Mesothelial cell of epicardium (in vitro differentiated cells): ENCODE results near the gene CENPS. TPM values are rescaled to one million over a fixed set of nuclear protein-coding genes. Genes with fewer than 3 reads are reported as not detected.
A peak's percentile ranks its signal among the peaks of the same experiment; 100 is the strongest.

Experiments
- DNase-seq, 2 experiments: peaks; one replicate each; pipeline ENCODE4 v3.0.0; 2021; ENCODE audit warnings: low spot score in 2 of 2; ENCODE audit not compliant: unreplicated experiment in 2 of 2
- H3K27ac Mint-ChIP-seq: 2 replicates; pipeline ENCODE4 v1.8.0; 2021; ENCODE audit warnings: mixed read lengths
- H3K27me3 Mint-ChIP-seq: 2 replicates; pipeline ENCODE4 v1.8.0; 2021; ENCODE audit warnings: low read depth, mixed read lengths
- H3K36me3 Mint-ChIP-seq: 2 replicates; pipeline ENCODE4 v1.8.0; 2021; ENCODE audit warnings: mixed read lengths
- H3K4me1 Mint-ChIP-seq: 2 replicates; pipeline ENCODE4 v1.8.0; 2021; ENCODE audit warnings: mixed read lengths
- H3K4me3 Mint-ChIP-seq: 2 replicates; pipeline ENCODE4 v1.8.0; 2021; ENCODE audit warnings: mild to moderate bottlenecking, moderate library complexity, mixed read lengths
- H3K9me3 Mint-ChIP-seq: 2 replicates; pipeline ENCODE4 v1.8.0; 2021; ENCODE audit warnings: mixed read lengths
- total RNA-seq: library from RNA; stranded (reverse); gene quantifications from 3 replicates; pipeline ENCODE4 v1.2.1, GENCODE V29; 2021
- TF ChIP-seq, protein P1 (sequence below): fragments of 200-600 bp; sonication (generic); IDR thresholded peaks from one replicate; pipeline ENCODE4 v1.5.0; 2021; ENCODE audit warnings: antibody characterized with exemption; ENCODE audit not compliant: unreplicated experiment

The CENPS gene
- total RNA-seq, 1 donor from 2014 or later, result 12.1 TPM

GRCh38 chr1:10387677-10388386, 42.4 kb upstream of the CENPS start:
- peak overlapping the region; percentile 96 for H3K27ac Mint-ChIP-seq
- H3K9me3 Mint-ChIP-seq, result no peaks in the 10 kb centered on the region
- no peaks in the 10 kb centered on the region for H3K27me3 Mint-ChIP-seq
- H3K4me3 Mint-ChIP-seq, result peak overlapping the region; percentile 46
- DNase-seq, result no peak
- peaks cover 12% of the 10 kb centered on the region for H3K36me3 Mint-ChIP-seq
- TF ChIP-seq, protein P1, sequence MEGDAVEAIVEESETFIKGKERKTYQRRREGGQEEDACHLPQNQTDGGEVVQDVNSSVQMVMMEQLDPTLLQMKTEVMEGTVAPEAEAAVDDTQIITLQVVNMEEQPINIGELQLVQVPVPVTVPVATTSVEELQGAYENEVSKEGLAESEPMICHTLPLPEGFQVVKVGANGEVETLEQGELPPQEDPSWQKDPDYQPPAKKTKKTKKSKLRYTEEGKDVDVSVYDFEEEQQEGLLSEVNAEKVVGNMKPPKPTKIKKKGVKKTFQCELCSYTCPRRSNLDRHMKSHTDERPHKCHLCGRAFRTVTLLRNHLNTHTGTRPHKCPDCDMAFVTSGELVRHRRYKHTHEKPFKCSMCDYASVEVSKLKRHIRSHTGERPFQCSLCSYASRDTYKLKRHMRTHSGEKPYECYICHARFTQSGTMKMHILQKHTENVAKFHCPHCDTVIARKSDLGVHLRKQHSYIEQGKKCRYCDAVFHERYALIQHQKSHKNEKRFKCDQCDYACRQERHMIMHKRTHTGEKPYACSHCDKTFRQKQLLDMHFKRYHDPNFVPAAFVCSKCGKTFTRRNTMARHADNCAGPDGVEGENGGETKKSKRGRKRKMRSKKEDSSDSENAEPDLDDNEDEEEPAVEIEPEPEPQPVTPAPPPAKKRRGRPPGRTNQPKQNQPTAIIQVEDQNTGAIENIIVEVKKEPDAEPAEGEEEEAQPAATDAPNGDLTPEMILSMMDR, result no peak
- H3K4me1 Mint-ChIP-seq, result peaks cover 20% of the 10 kb centered on the region

- Mint-ChIP-seq H3K4me1 (peaks cover 20% of the 10 kb centered on the region), H3K27ac (peak overlapping the region; percentile 96), H3K36me3 (peaks cover 6% of the 10 kb centered on the region), H3K27me3 (no peaks in the 10 kb centered on the region), H3K9me3 (no peaks in the 10 kb centered on the region), H3K4me3 (no peak overlapping the region)
- DNase-seq, result no peak
- TF ChIP-seq, protein P1, result no peak
These were observed 41.9 kb upstream of the CENPS start for GRCh38 chr1:10388387-10388715.

DNA sequence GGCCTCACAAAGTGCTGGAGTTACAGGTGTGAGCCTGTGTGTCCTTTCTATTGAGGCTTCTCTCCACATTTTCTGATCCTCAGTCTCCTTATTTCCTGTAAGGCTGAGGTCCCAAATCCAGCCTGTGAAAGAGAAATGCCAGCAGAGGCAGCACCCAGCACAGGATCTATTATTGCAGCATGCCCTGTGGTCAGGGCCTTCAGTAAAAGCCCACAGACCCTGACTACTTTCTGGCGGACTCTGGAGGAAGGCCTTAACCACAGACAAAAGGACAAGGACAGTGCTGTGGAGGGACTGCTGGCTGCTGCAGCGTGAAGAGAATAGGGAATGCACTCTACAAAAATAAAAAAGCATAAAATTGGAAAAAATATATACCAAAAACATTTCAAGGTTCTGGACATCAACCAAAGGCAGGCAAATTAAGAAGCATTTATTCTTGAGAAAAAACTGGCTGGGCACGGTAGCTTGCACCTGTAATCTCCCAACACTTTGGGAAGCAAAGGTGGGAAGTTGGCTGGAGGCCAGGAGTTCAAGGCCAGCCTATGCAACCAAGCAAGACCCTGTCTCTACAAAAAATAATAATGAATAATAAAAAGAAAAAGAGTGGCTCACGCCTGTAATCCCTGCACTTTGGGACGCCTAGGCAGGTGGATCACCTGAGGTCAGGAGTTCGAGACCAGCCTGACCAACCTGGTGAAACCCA, 40.8 kb upstream of the CENPS start:
- no peaks in the 10 kb centered on the region for H3K27me3 Mint-ChIP-seq
- no peak overlapping the region for H3K4me3 Mint-ChIP-seq
- peak overlapping the region; percentile 47 for H3K27ac Mint-ChIP-seq
- H3K9me3 Mint-ChIP-seq, result peaks cover 9% of the 10 kb centered on the region
- no peak for DNase-seq
- peaks cover 20% of the 10 kb centered on the region for H3K4me1 Mint-ChIP-seq
- peaks cover 7% of the 10 kb centered on the region for H3K36me3 Mint-ChIP-seq
- TF ChIP-seq, protein P1, result no peak

DNA sequence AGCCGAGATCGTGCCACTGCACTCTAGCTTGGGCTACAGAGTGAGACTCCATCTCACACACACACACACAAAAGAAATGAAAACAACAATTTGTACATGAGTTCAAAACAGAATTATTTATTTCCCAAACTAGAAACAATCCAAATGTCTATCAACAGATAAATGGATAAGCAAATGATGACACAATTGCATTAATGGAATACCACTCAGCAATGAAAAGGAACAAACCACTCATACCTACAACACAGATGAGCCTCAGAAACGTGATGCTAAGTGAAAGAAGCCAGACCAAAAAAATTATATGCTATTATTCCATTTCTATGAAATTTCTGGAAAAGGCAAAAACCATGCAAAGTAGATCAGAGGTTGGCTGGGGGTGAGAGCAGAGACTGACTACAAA, 33.4 kb upstream of the CENPS start:
- H3K36me3 Mint-ChIP-seq, result peaks cover 10% of the 10 kb centered on the region
- H3K9me3 Mint-ChIP-seq, result peaks cover 9% of the 10 kb centered on the region
- DNase-seq, result no peak
- H3K27ac Mint-ChIP-seq, result no peak overlapping the region
- TF ChIP-seq, protein P1, result no peak
- peaks cover 23% of the 10 kb centered on the region for H3K4me1 Mint-ChIP-seq
- H3K4me3 Mint-ChIP-seq, result peak overlapping the region; percentile 16
- H3K27me3 Mint-ChIP-seq, result no peaks in the 10 kb centered on the region

DNA sequence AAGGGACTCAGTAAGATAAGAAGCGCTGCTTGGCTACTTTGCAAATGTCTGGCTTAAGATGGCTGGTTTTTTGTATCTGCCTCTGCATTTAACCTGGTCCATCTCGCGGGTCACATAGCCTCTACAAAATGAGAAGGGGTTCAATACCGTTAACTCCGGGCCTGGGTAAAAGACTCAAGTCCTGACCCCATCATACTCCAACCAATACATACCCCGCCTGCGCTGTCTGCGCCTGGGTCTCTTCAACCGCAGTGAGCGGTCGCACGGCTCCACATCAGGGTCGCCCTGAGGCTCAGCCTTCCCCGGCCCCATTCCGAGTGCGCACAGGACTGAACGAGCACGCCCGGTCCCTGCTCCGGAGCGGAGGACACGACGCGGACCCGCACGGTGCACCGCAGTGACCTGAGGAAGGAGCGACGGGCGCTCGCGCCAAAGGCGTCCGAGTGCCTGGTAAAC, 31.9 kb upstream of the CENPS start:
- Mint-ChIP-seq H3K4me1 (peaks cover 23% of the 10 kb centered on the region), H3K9me3 (peaks cover 9% of the 10 kb centered on the region), H3K27me3 (no peaks in the 10 kb centered on the region), H3K4me3 (peak overlapping the region; percentile 90), H3K27ac (peak overlapping the region; percentile 88), H3K36me3 (peaks cover 13% of the 10 kb centered on the region)
- TF ChIP-seq, protein P1, result no peak
- no peak for DNase-seq
